Stimulated activated CD8-positive, alpha-beta memory T cell treated with anti-CD3 and anti-CD28 coated beads, Interleukin-15, amount 100 ng/mL, for 1 hour (primary cell): ENCODE results near the gene RHOT1.
A peak's percentile ranks its signal among the peaks of the same experiment; 100 is the strongest.
"Not testable (repeated sequence)": the region's sequence is repeated elsewhere in the genome, so short reads cannot be mapped to it uniquely, and the experiment has no call there.

Experiments used
- DNase-seq: peaks from one replicate; pipeline ENCODE4 v3.0.0-alpha.2; 2020; ENCODE audit warnings: low read depth

RHOT1 gene

GRCh38 chr17:32142038-32142856 lies at the start of gene RHOT1:
RHOT1 (plus strand) TSS chr17:32142502; CDS start chr17:32142693, 191 bp downstream.
- DNase-seq: peak; percentile 48

- no peak for DNase-seq
Observed at GRCh38 chr17:32099686-32100085, 42.6 kb upstream of the RHOT1 start.

- not testable (repeated sequence) for DNase-seq
Observed at GRCh38 chr17:32100323-32100722, 42.0 kb upstream of the RHOT1 start.

GRCh38 chr17:32100971-32101631 lies 41.2 kb upstream of the RHOT1 start:
- DNase-seq: no peak

- DNase-seq: no peak
Observed at GRCh38 chr17:32102172-32102571, 40.1 kb upstream of the RHOT1 start.

- no peak for DNase-seq
Observed at GRCh38 chr17:32102646-32103186, 39.6 kb upstream of the RHOT1 start.

- DNase-seq: no peak
Observed at GRCh38 chr17:32103476-32104113, 38.7 kb upstream of the RHOT1 start.

GRCh38 chr17:32104158-32104557 lies 38.1 kb upstream of the RHOT1 start:
- DNase-seq: no peak

- not testable (repeated sequence) for DNase-seq
Observed at GRCh38 chr17:32106471-32106981, 35.8 kb upstream of the RHOT1 start.

GRCh38 chr17:32107194-32107593 lies 35.1 kb upstream of the RHOT1 start:
- DNase-seq: not testable (repeated sequence)

- no peak for DNase-seq
Observed at GRCh38 chr17:32110596-32110995, 31.7 kb upstream of the RHOT1 start.

GRCh38 chr17:32111141-32111771 lies 31.0 kb upstream of the RHOT1 start:
- DNase-seq: no peak

GRCh38 chr17:32112416-32112815 lies 29.9 kb upstream of the RHOT1 start:
- DNase-seq: no peak

- DNase-seq: no peak
Observed at GRCh38 chr17:32114536-32114935, 27.8 kb upstream of the RHOT1 start.

GRCh38 chr17:32115546-32115945 lies 26.8 kb upstream of the RHOT1 start:
- not testable (repeated sequence) for DNase-seq

GRCh38 chr17:32116937-32117336 lies 25.4 kb upstream of the RHOT1 start:
- no peak for DNase-seq

GRCh38 chr17:32117399-32117798 lies 24.9 kb upstream of the RHOT1 start:
- DNase-seq: no peak

GRCh38 chr17:32118088-32118487 lies 24.2 kb upstream of the RHOT1 start:
- not testable (repeated sequence) for DNase-seq

GRCh38 chr17:32118835-32119234 lies 23.5 kb upstream of the RHOT1 start:
- DNase-seq: no peak

GRCh38 chr17:32120141-32120540 lies 22.2 kb upstream of the RHOT1 start:
- no peak for DNase-seq

GRCh38 chr17:32120716-32121115 lies 21.6 kb upstream of the RHOT1 start:
- DNase-seq: no peak

- no peak for DNase-seq
Observed at GRCh38 chr17:32123782-32124181, 18.5 kb upstream of the RHOT1 start.
